COLO829 (cell line): Measurements from ENCODE around the gene GKAP1.
"Not testable (repeated sequence)": the region's sequence is repeated elsewhere in the genome, so short reads cannot be mapped to it uniquely, and the experiment has no call there.

ENCODE experiments used
- DNase-seq: peaks from one replicate; pipeline ENCODE4 v3.0.0; 2012; ENCODE audit warnings: low spot score

GKAP1 gene

GRCh38 chr9:83728591-83729368 lies 88.8 kb downstream of the GKAP1 start:
- DNase-seq, result not testable (repeated sequence)

GRCh38 chr9:83724436-83724835 lies 93.1 kb downstream of the GKAP1 start:
- DNase-seq, result no peak

GRCh38 chr9:83722726-83723495 lies 94.7 kb downstream of the GKAP1 start:
- DNase-seq, result no peak

- no peak for DNase-seq
Observed at GRCh38 chr9:83721509-83721908, 96.1 kb downstream of the GKAP1 start.

- DNase-seq, result no peak
Observed at GRCh38 chr9:83715794-83716193, 101.8 kb downstream of the GKAP1 start.

- no peak for DNase-seq
Observed at GRCh38 chr9:83715221-83715620, 102.3 kb downstream of the GKAP1 start.

GRCh38 chr9:83714329-83714728 lies 103.2 kb downstream of the GKAP1 start:
- no peak for DNase-seq

- DNase-seq, result peak; percentile 57
Observed at GRCh38 chr9:83708515-83709158, 108.9 kb downstream of the GKAP1 start.

- DNase-seq, result peak; percentile 98
Observed at GRCh38 chr9:83707768-83708514, 109.6 kb downstream of the GKAP1 start, which contains the start of gene UBQLN1. UBQLN1 (minus strand) TSS chr9:83707958; CDS start chr9:83707679, 279 bp downstream.

- peak; percentile 68 for DNase-seq
Observed at GRCh38 chr9:83707518-83707767, 110.1 kb downstream of the GKAP1 start.

- no peak for DNase-seq
Observed at GRCh38 chr9:83706676-83707517, 110.7 kb downstream of the GKAP1 start.

- not testable (repeated sequence) for DNase-seq
Observed at GRCh38 chr9:83705219-83705651, 112.3 kb downstream of the GKAP1 start.

GRCh38 chr9:83701769-83702168 lies 115.8 kb downstream of the GKAP1 start:
- DNase-seq, result peak; percentile 28

GRCh38 chr9:83701286-83701685 lies 116.3 kb downstream of the GKAP1 start:
- DNase-seq, result no peak

GRCh38 chr9:83699615-83700014 lies 118.0 kb downstream of the GKAP1 start:
- no peak for DNase-seq

GRCh38 chr9:83698976-83699585 lies 118.5 kb downstream of the GKAP1 start:
- DNase-seq, result no peak

GRCh38 chr9:83691492-83691891 lies 126.1 kb downstream of the GKAP1 start:
- DNase-seq, result no peak
